GM12801 (cell line): ENCODE measurements around the gene PDE4B.

Experiments used
- CTCF ChIP-seq: IDR thresholded peaks from one replicate; pipeline ENCODE4 v1.5.1; 2011; ENCODE audit warnings: control low read depth; ENCODE audit not compliant: insufficient read length; ENCODE audit errors: extremely low read depth

Gene PDE4B

GRCh38 chr1:66339944-66340343 lies 547.2 kb downstream of the PDE4B start:
- TF ChIP-seq CTCF = no peak

- no peak for TF ChIP-seq CTCF
Observed at GRCh38 chr1:66341446-66342089, 548.9 kb downstream of the PDE4B start.

GRCh38 chr1:66342707-66343106 lies 550.0 kb downstream of the PDE4B start:
- TF ChIP-seq CTCF = no peak

- no peak for TF ChIP-seq CTCF
Observed at GRCh38 chr1:66343569-66344325, 551.1 kb downstream of the PDE4B start.

- TF ChIP-seq CTCF = no peak
Observed at GRCh38 chr1:66346057-66346795, 553.5 kb downstream of the PDE4B start.

GRCh38 chr1:66346873-66347272 lies 554.2 kb downstream of the PDE4B start:
- no peak for TF ChIP-seq CTCF

GRCh38 chr1:66348776-66349175 lies 556.1 kb downstream of the PDE4B start:
- no peak for TF ChIP-seq CTCF
